Breast epithelium (tissue), 4 donors: ENCODE measurements around the gene KLHDC7B. TPM values are rescaled to one million over a fixed set of nuclear protein-coding genes. Genes with fewer than 3 reads are reported as not detected.
"Not testable (repeated sequence)": the region's sequence is repeated elsewhere in the genome, so short reads cannot be mapped to it uniquely, and the experiment has no call there.

Source experiments
- DNase-seq, 2 donors: peaks; one replicate each; pipeline ENCODE4 v3.0.0-alpha.2; 2019; ENCODE audit warnings: low spot score in 2 of 2
- H3K27ac ChIP-seq, 2 donors: fragments of 200-600 bp; sonication (generic) in 1 of 2; one replicate each; pipeline ENCODE4 v1.5.1; 2016 to 2019; ENCODE audit warnings: mild to moderate bottlenecking in 1 of 2
- H3K27me3 ChIP-seq, 2 donors: fragments of 200-600 bp; sonication (generic) in 1 of 2; one replicate each; pipeline versions ENCODE4 v1.5.1 to v1.6.0; 2017 to 2019; ENCODE audit warnings: control low read depth in 1 of 2, mild to moderate bottlenecking in 1 of 2
- H3K36me3 ChIP-seq: fragments of 200-600 bp; one replicate; pipeline ENCODE4 v1.5.1; 2019
- H3K4me1 ChIP-seq, 2 donors: fragments of 200-600 bp; sonication (generic); one replicate each; pipeline ENCODE4 v1.5.1; 2016 to 2019; ENCODE audit warnings: control low read depth in 1 of 2
- H3K4me3 ChIP-seq, 3 donors: fragments of 200-600 bp; sonication (generic); 1 replicate in 2 of 3; 2 replicates in 1 of 3; pipeline ENCODE4 v1.5.1; 2016 to 2019; ENCODE audit warnings: mild to moderate bottlenecking in 3 of 3, moderate library complexity in 2 of 3
- H3K9me3 ChIP-seq, 2 donors: fragments of 200-600 bp; sonication (generic) in 1 of 2; one replicate each; pipeline ENCODE4 v1.5.1; 2016 to 2019; ENCODE audit warnings: control low read depth in 1 of 2
- CTCF ChIP-seq, 3 donors: fragments of 450-650 bp; IDR thresholded peaks; one replicate each; pipeline ENCODE4 v1.5.1; 2016 to 2017; ENCODE audit warnings: antibody characterized with exemption in 3 of 3, mild to moderate bottlenecking in 3 of 3, moderate library complexity in 3 of 3
- POLR2A ChIP-seq: fragments of 450-650 bp; IDR thresholded peaks from one replicate; pipeline ENCODE4 v1.6.1; 2016; ENCODE audit warnings: antibody characterized with exemption, mild to moderate bottlenecking, moderate library complexity
- POLR2AphosphoS5 ChIP-seq, 3 donors: sonication (generic); formaldehyde crosslinking; IDR thresholded peaks; one replicate each; pipeline ENCODE4 v1.6.1; 2017; ENCODE audit warnings: antibody characterized with exemption in 3 of 3
- intact Hi-C: fragments of 100-400 bp; cut with DNase I; formaldehyde crosslinking; loops from one replicate; pipeline ENCODE4 v1.15.1; 2023; ENCODE audit warnings: low total_unique reads
- total RNA-seq, 3 donors: library from RNA; depleted of rRNA; stranded (reverse); fragments of >200 nt; gene quantifications; one replicate each; pipeline ENCODE4 v1.1.0, GENCODE V29; 2016

The KLHDC7B gene
- total RNA-seq, 3 donors from 2014 or later: 0.16 to 0.33 (median 0.29) TPM

DNA sequence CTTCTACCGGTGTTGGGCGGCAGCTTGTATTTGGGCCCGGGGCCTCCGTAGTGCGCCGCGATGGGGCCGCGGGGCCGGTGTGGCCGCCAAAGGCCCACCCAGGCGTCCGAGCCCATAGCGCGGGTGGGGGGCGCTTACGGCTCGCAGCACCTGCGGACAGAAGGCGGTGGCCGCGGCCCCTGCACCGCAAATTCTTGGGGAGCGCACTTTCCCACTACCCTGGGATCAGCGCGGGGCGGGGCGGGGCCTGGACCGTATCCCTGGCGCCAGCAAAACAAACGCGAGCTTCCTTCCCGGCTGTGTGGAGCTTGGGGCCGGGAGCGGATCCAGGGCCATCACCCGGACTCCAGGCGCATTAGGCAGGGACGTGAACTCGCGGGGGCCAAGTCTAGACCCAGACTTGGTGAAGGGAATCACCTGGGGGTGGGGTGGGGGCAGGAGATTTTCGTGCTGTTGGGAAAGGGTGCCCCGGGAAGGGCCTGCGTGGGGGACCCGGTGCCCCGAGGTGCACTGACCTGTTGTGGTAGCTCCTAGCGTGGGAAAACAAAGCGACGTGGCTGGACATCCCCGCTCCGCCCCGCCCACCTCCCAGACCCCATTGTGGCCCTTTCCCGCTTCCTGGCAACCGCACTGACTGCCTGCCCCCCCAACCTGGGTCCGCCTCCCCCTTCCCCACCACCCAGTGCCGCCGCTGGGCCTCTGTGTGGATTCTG, 13.6 kb upstream of the KLHDC7B start:
- Histone ChIP-seq H3K4me3 (peak overlapping the region; percentile 68 to 84 (median 68)), H3K36me3 (no peaks in the 10 kb centered on the region), H3K9me3 (no peaks in the 10 kb centered on the region), H3K27me3 (no peaks in the 10 kb centered on the region), H3K27ac (peak overlapping the region; percentile 98 to 99), H3K4me1 (no peaks in the 10 kb centered on the region)
- TF ChIP-seq POLR2AphosphoS5 (IDR thresholded peaks at IDR 0.05) (peak in 2 of 3 donors; percentile 52 to 77), CTCF (IDR thresholded peaks at IDR 0.05) (no peak), POLR2A (peak; percentile 38)
- peak; percentile 86 to 90 for DNase-seq
- intact Hi-C loops: no loop called here

DNA sequence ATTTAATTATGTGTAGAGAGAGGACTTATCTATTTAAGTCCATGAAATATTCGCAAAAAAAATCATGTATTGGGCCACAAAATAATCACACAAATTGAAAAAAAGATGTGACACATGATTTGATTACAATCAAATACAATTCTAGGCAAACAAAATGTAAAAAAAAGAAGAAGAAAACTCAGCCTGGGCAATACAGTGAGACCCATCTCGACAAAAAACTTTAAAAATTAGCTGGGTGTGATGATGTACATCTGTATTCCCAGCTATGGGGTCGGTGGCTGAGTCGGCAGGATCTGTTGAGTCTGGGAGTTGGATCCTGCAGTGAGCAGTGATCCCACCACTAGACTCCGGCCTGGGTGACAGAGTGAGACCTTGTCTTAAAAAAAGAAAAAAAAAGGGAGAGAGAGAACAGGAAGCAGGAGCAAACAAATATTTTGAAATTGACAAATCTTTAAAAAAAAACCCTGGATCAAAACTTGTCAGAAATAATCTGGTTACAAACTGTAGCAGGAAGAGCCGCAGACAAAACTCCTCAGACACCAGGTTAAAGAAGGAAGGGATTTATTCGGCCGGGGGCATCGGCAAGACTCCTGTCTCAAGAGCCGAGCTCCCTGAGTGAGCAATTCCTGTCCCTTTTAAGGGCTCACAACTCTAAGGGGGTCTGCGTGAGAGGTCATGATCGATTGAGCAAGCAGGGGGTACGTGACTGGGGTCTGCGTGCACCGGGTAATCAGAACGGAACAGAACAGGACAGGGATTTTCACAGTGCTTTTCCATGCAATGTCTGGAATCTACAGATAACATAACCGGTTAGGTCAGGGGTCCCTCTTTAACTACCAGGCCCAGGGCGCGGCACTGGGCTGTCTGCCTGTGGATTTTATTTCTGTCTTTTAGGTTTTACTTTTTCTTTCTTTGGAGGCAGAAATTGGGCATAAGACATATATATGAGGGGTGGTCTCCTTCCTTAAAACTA, 12.6 kb upstream of the KLHDC7B start:
- H3K36me3 ChIP-seq: no peaks in the 10 kb centered on the region
- H3K4me3 ChIP-seq: no peak overlapping the region
- no peaks in the 10 kb centered on the region for H3K4me1 ChIP-seq
- H3K27me3 ChIP-seq: no peaks in the 10 kb centered on the region
- no peak for TF ChIP-seq POLR2AphosphoS5 (IDR thresholded peaks at IDR 0.05)
- TF ChIP-seq CTCF (IDR thresholded peaks at IDR 0.05): no peak
- TF ChIP-seq POLR2A: no peak
- no peak for DNase-seq
- peak overlapping the region; percentile 98 to 99 for H3K27ac ChIP-seq
- intact Hi-C loops: no loop called here
- H3K9me3 ChIP-seq: no peaks in the 10 kb centered on the region

DNA sequence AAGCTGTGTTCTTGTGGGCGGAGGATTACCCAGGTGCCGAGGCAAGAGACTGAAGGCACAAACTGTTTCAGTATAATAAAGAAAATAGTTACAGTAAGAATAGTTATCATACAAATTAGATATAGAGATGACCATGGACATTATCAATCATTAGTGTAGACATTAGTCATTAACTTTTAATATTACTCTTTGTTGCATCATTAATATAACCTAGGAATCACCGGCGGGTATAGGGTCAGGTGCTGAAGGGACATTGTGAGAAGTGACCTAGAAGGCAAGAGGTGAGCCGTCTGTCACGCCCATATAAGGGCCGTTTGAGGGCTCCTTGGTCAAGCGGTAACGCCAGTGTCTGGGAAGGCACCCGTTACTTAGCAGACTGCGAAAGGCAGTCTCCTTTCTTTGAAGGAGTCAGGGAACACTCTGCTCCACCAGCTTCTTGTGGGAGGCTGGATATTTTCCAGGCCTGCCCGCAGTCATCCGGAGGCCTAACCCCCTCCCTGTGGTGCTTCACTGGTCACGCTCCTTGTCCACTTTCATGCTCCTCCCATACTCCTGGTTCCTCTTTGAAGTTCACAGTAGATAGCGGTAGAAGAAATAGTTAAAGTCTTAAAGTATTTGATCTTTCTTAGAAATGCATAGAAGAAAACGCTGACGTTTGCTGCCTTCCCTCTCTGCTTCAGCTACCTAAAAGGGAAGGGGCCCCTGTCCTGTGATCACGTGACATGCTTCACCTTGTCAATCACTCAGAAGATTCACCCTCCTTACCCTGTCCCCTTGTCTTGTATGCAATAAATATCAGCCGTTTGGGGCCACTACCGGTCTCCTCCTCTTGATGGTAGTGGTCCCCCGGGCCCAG, 11.6 kb upstream of the KLHDC7B start:
- H3K9me3 ChIP-seq, H3K4me3 ChIP-seq, DNase-seq, H3K36me3 ChIP-seq, intact Hi-C loops, H3K4me1 ChIP-seq, H3K27me3 ChIP-seq: not testable (repeated sequence)
- H3K27ac ChIP-seq: peak overlapping the region in 1 of 2 donors; percentile 13

DNA sequence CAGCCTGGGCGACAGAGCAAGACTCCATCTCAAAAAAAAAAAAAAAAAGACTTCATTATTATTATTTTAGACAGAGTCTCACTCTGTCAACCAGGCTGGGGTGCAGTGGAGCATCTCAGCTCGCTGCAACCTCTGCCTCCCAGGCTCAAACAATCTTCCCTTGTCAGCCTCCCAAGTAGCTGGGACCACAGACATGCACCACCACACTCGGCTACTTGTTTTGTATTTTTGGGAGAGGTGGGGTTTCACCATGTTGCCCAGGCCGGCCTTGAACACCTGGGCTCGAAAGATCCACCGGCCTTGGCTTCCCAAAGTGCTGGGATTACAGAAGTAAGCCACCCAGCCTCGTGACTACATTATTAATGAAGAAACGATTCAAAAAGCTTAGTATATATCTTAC, 10.6 kb upstream of the KLHDC7B start:
- Histone ChIP-seq H3K36me3 (no peaks in the 10 kb centered on the region), H3K27me3 (no peaks in the 10 kb centered on the region), H3K9me3 (no peaks in the 10 kb centered on the region), H3K27ac (no peak overlapping the region), H3K4me1 (no peaks in the 10 kb centered on the region), H3K4me3 (no peak overlapping the region)
- intact Hi-C loops: no loop called here
- no peak for DNase-seq
- no peak for TF ChIP-seq POLR2A

DNA sequence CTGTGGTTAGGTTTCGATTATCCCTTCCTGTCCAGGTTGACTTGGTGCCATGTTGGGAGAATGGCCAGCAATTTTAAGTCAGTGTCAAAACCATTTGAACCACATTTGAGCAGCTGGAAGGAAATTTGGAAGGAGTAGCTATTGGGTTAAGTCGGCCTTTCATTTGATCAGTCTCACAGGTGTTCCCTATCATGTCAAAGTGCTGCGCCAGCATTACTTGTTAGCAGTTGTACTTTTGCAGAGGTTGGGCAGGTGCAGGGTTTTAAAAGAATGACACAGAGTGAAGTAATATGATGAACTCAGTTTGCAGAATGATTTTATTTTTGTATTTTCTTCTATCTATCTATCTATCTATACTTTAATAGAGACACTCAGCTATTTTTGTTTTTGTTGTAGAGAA, 9.5 kb upstream of the KLHDC7B start:
- no peak for TF ChIP-seq POLR2AphosphoS5 (IDR thresholded peaks at IDR 0.05)
- TF ChIP-seq CTCF (IDR thresholded peaks at IDR 0.05): no peak
- no peak for TF ChIP-seq POLR2A
- Histone ChIP-seq H3K9me3 (no peaks in the 10 kb centered on the region), H3K4me1 (no peaks in the 10 kb centered on the region), H3K4me3 (no peak overlapping the region), H3K27me3 (no peaks in the 10 kb centered on the region), H3K36me3 (no peaks in the 10 kb centered on the region), H3K27ac (no peak overlapping the region)
- DNase-seq: no peak
- intact Hi-C loops: no loop called here
